Smooth muscle cell (in vitro differentiated cells): Measurements from ENCODE around the gene PKNOX2. TPM values are rescaled to one million over a fixed set of nuclear protein-coding genes. Genes with fewer than 3 reads are reported as not detected.

Source experiments
- DNase-seq: peaks from one replicate; lab custom pipeline; 2025; ENCODE audit not compliant: unreplicated experiment; lab: John Stamatoyannopoulos, UW
- H2AFZ ChIP-seq: fragments of 200-600 bp; sonication (generic); 2 replicates; pipeline ENCODE4 v1.6.0; 2016; ENCODE audit warnings: antibody characterized with exemption, low read depth, mild to moderate bottlenecking
- H3F3A ChIP-seq: fragments of 200-600 bp; sonication (generic); 2 replicates; pipeline ENCODE4 v1.6.0; 2017; ENCODE audit warnings: antibody characterized with exemption, low read depth
- H3K27ac ChIP-seq: fragments of 200-600 bp; sonication (generic); 2 replicates; pipeline ENCODE4 v1.5.1; 2016; ENCODE audit warnings: low read depth, mild to moderate bottlenecking
- H3K27me3 ChIP-seq: fragments of 200-600 bp; sonication (generic); 2 replicates; pipeline ENCODE4 v1.6.1; 2016; ENCODE audit warnings: low read depth, mild to moderate bottlenecking
- H3K36me3 ChIP-seq: fragments of 200-600 bp; sonication (generic); 2 replicates; pipeline ENCODE4 v1.5.1; 2016; ENCODE audit warnings: low read depth
- H3K4me1 ChIP-seq: fragments of 200-600 bp; sonication (generic); 2 replicates; pipeline ENCODE4 v1.5.1; 2016; ENCODE audit warnings: low read depth
- H3K4me2 ChIP-seq: fragments of 200-600 bp; sonication (generic); 2 replicates; pipeline ENCODE4 v1.6.0; 2016; ENCODE audit warnings: mild to moderate bottlenecking
- H3K4me3 ChIP-seq: fragments of 200-600 bp; sonication (generic); 2 replicates; pipeline ENCODE4 v1.5.1; 2016; ENCODE audit warnings: mild to moderate bottlenecking
- H3K79me2 ChIP-seq: fragments of 200-600 bp; sonication (generic); 2 replicates; pipeline ENCODE4 v1.6.0; 2016; ENCODE audit warnings: low read depth, mild to moderate bottlenecking
- H3K9ac ChIP-seq: fragments of 200-600 bp; sonication (generic); 2 replicates; pipeline ENCODE4 v1.6.0; 2016; ENCODE audit warnings: low read depth
- H3K9me3 ChIP-seq: fragments of 200-600 bp; sonication (generic); replicated peaks from 2 replicates; pipeline ENCODE4 v1.5.1; 2016; ENCODE audit warnings: low read depth
- H4K20me1 ChIP-seq: fragments of 200-600 bp; sonication (generic); 2 replicates; pipeline ENCODE4 v1.6.0; 2016; ENCODE audit warnings: low read depth
- WGBS: methylation state at CpG from one replicate; pipeline ENCODE4 v1.1.7; 2016; ENCODE audit warnings: low lambda C conversion rate; 5-methylcytosine and 5-hydroxymethylcytosine counted together
- polyA plus RNA-seq: library from polyadenylated mRNA; unstranded; fragments of >200 nt; fragmentation: Nextera tagmentation; extraction: Ambion mirVana; gene quantifications from 2 replicates; pipeline ENCODE4 v1.2.1, GENCODE V29; 2016
- total RNA-seq: library from RNA; depleted of rRNA; stranded (reverse); fragments of >200 nt; gene quantifications from 2 replicates; pipeline ENCODE4 v1.2.3, GENCODE V29; 2014
- TF ChIP-seq, protein P1 (sequence below): fragments of 200-600 bp; sonication (generic); IDR thresholded peaks from 2 replicates; pipeline ENCODE4 v1.5.1; 2017; ENCODE audit warnings: borderline replicate concordance, mild to moderate bottlenecking, antibody characterized with exemption; ENCODE audit not compliant: insufficient read depth, poor library complexity, severe bottlenecking

Gene PKNOX2
- total and polyA plus RNA-seq, 2 experiments from 2014 or later = 7.2 to 7.9 TPM

DNA sequence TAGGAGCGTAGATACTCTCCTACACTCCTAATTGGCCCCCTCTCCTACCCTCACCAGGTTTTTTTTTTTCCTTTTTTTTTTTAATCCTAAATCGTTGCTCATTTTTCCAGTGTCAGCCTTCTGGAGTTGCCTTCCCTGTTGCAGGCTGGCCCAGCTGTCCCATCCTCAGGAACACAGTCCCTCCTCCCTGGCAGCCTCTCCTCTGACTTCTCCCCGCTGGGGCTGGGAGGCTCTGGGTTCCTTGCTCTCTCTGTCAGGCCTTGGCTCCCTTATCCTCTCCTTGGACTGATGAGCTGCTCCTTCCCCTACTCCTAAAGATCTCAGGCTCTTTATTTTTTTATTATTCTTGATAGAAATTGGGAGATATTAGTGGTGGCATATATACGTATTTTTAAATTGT is 62.2 kb downstream of the PKNOX2 start:
- H3K4me2 ChIP-seq = no peak overlapping the region
- TF ChIP-seq, protein P1, sequence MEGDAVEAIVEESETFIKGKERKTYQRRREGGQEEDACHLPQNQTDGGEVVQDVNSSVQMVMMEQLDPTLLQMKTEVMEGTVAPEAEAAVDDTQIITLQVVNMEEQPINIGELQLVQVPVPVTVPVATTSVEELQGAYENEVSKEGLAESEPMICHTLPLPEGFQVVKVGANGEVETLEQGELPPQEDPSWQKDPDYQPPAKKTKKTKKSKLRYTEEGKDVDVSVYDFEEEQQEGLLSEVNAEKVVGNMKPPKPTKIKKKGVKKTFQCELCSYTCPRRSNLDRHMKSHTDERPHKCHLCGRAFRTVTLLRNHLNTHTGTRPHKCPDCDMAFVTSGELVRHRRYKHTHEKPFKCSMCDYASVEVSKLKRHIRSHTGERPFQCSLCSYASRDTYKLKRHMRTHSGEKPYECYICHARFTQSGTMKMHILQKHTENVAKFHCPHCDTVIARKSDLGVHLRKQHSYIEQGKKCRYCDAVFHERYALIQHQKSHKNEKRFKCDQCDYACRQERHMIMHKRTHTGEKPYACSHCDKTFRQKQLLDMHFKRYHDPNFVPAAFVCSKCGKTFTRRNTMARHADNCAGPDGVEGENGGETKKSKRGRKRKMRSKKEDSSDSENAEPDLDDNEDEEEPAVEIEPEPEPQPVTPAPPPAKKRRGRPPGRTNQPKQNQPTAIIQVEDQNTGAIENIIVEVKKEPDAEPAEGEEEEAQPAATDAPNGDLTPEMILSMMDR = no peak
- H3K9me3 ChIP-seq = no peaks in the 10 kb centered on the region
- no peaks in the 10 kb centered on the region for H3K36me3 ChIP-seq
- H2AFZ ChIP-seq = no peak overlapping the region
- H3K4me1 ChIP-seq = peaks cover 20% of the 10 kb centered on the region
- H3K27ac ChIP-seq = no peak overlapping the region
- WGBS = 92% methylated on average over 4 of the region's 4 CpGs
- H3F3A ChIP-seq = no peaks in the 10 kb centered on the region
- H3K9ac ChIP-seq = no peak overlapping the region
- H4K20me1 ChIP-seq = peaks cover 5% of the 10 kb centered on the region
- H3K27me3 ChIP-seq = no peaks in the 10 kb centered on the region
- H3K79me2 ChIP-seq = peaks cover 32% of the 10 kb centered on the region
- DNase-seq = no peak
- H3K4me3 ChIP-seq = no peak overlapping the region

DNA sequence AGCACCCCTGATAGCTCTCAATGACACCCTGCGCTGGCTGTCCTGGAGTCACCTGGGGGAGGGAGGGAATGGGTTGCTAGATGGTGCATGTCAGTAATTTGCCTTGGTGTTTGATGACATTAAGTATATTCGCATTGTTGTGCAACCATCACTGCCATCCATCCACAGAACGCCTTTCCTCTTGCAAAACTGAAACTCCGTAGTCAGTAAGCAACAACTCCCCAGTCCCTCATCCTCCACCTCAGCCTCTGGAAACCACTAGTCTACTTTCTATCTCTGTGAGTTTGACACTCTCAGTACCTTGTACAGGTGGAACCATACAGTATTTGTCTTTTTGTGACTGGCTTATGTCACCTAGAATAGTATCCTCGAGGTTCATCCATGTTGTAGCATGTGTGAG is 62.6 kb downstream of the PKNOX2 start:
- WGBS = 80% methylated on average over 5 of the region's 5 CpGs
- H4K20me1 ChIP-seq = peaks cover 5% of the 10 kb centered on the region
- peaks cover 32% of the 10 kb centered on the region for H3K79me2 ChIP-seq
- H3K9me3 ChIP-seq = no peaks in the 10 kb centered on the region
- DNase-seq = no peak
- H3K36me3 ChIP-seq = no peaks in the 10 kb centered on the region
- no peak overlapping the region for H3K4me3 ChIP-seq
- no peak overlapping the region for H3K9ac ChIP-seq
- no peak overlapping the region for H2AFZ ChIP-seq
- H3K4me1 ChIP-seq = peaks cover 20% of the 10 kb centered on the region
- no peak overlapping the region for H3K27ac ChIP-seq
- TF ChIP-seq, protein P1 = no peak
- H3K4me2 ChIP-seq = no peak overlapping the region
- no peaks in the 10 kb centered on the region for H3K27me3 ChIP-seq
- H3F3A ChIP-seq = no peaks in the 10 kb centered on the region

DNA sequence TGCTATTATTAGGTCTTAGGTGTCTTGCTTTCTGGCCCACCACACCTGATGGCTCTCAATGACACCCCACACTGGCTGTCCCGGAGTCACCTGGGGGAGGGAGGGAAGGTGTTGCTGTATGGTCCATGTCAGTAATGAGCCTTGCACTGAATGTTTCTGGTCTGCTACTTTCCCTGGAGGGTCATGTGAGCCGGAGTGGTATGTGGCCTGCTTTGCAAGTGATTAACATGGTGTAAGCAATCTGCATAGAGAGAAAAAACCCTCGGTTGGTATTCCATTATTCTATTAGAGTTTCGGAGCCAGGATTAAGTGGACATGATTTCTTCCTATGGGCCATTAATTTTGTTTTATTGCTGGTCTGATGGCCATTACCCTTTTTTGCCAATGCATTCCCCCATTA is 63.9 kb downstream of the PKNOX2 start:
- 60% methylated on average over 4 of the region's 4 CpGs for WGBS
- Histone ChIP-seq H3K27ac (no peak overlapping the region), H3K79me2 (peaks cover 37% of the 10 kb centered on the region), H3F3A (no peaks in the 10 kb centered on the region), H3K36me3 (no peaks in the 10 kb centered on the region), H4K20me1 (peaks cover 5% of the 10 kb centered on the region), H3K4me1 (peaks cover 18% of the 10 kb centered on the region), H3K4me2 (no peak overlapping the region), H3K27me3 (no peaks in the 10 kb centered on the region), H3K9ac (no peak overlapping the region), H2AFZ (no peak overlapping the region), H3K4me3 (no peak overlapping the region), H3K9me3 (no peaks in the 10 kb centered on the region)
- TF ChIP-seq, protein P1 = no peak
- no peak for DNase-seq

DNA sequence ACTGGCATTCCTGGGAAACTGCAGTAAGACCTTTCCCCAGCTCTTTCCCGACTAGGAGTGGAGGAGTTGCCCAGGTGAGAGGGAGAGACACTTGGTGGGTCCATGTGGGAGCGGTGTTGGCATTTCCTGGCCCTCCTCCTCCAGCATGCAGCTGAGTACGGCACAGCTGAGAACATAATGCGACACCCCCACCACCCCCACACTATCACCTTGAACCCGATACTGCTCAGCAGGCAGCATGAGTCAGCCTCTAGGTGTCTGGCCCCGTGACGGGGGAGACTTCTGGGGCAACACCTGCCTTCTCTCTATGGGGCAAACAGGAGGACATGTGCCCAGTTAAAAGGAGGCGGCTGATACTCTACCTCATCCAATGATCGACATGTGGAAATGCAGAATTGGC is 64.4 kb downstream of the PKNOX2 start:
- peaks cover 5% of the 10 kb centered on the region for H4K20me1 ChIP-seq
- WGBS = 66% methylated on average over 9 of the region's 9 CpGs
- H3K4me3 ChIP-seq = no peak overlapping the region
- H2AFZ ChIP-seq = no peak overlapping the region
- H3K79me2 ChIP-seq = peaks cover 31% of the 10 kb centered on the region
- H3F3A ChIP-seq = no peaks in the 10 kb centered on the region
- H3K27me3 ChIP-seq = no peaks in the 10 kb centered on the region
- DNase-seq = no peak
- peaks cover 12% of the 10 kb centered on the region for H3K4me1 ChIP-seq
- TF ChIP-seq, protein P1 = no peak
- H3K4me2 ChIP-seq = no peak overlapping the region
- no peak overlapping the region for H3K27ac ChIP-seq
- no peaks in the 10 kb centered on the region for H3K9me3 ChIP-seq
- H3K36me3 ChIP-seq = no peaks in the 10 kb centered on the region
- H3K9ac ChIP-seq = no peak overlapping the region
